Body of pancreas (tissue), 4 donors: ENCODE results near the gene PGPEP1. TPM values are rescaled to one million over a fixed set of nuclear protein-coding genes. Genes with fewer than 3 reads are reported as not detected.

Experiments
- ATAC-seq: fragments of 150-250 bp; one replicate; pipeline ENCODE4 v1.9.1; 2016
- DNase-seq, 4 donors: peaks; one replicate each; pipeline ENCODE4 v3.0.0-alpha.2; 2019
- H3K27ac ChIP-seq, 4 donors: fragments of 200-600 bp; sonication (generic); 1 replicate in 3 of 4; 2 replicates in 1 of 4; pipeline versions ENCODE4 v1.5.1 to v1.6.1; 2016 to 2019; ENCODE audit warnings: mild to moderate bottlenecking in 1 of 4, mixed read lengths in 1 of 4, moderate library complexity in 1 of 4
- H3K27me3 ChIP-seq, 2 donors: fragments of 200-600 bp; sonication (generic); one replicate each; pipeline ENCODE4 v1.6.0; 2016; ENCODE audit warnings: mild to moderate bottlenecking in 1 of 2
- H3K36me3 ChIP-seq, 2 donors: fragments of 200-600 bp; sonication (generic); replicated peaks in 1 of 2; 2 replicates each; pipeline ENCODE4 v1.5.1; 2016; ENCODE audit warnings: low read depth in 2 of 2; ENCODE audit not compliant: insufficient read depth in 1 of 2
- H3K4me1 ChIP-seq: fragments of 200-600 bp; sonication (generic); one replicate; pipeline ENCODE4 v1.6.0; 2016
- H3K4me3 ChIP-seq, 2 donors: fragments of 200-600 bp; sonication (generic); 1 replicate in 1 of 2; 2 replicates in 1 of 2; pipeline ENCODE4 v1.5.1; 2016 to 2019
- H3K9me3 ChIP-seq, 3 donors: fragments of 200-600 bp; sonication (generic); 1 replicate in 2 of 3; 2 replicates in 1 of 3; pipeline ENCODE4 v1.5.1; 2016
- CTCF ChIP-seq, 7 experiments: fragments of 450-650 bp in 4 of 7; fragments of 200-600 bp in 3 of 7; sonication (generic) in 3 of 7; IDR thresholded peaks; one replicate each; pipeline ENCODE4 v1.5.1; 2016 to 2019; ENCODE audit warnings: antibody characterized with exemption in 7 of 7
- POLR2A ChIP-seq, 3 donors: fragments of 450-650 bp; IDR thresholded peaks; one replicate each; pipeline ENCODE4 v1.6.1; 2016; ENCODE audit warnings: antibody characterized with exemption in 3 of 3, mild to moderate bottlenecking in 2 of 3
- WGBS, 2 donors: methylation state at CpG; one replicate each; pipeline ENCODE4 v1.1.5; 2017; 5-methylcytosine and 5-hydroxymethylcytosine counted together
- intact Hi-C: fragments of 100-400 bp; cut with DNase I; formaldehyde crosslinking; loops from one replicate; pipeline ENCODE4 v1.15.1; 2023
- total RNA-seq, 2 donors: library from RNA; depleted of rRNA; stranded (reverse); fragments of >200 nt; gene quantifications; one replicate each; pipeline ENCODE4 v1.1.0, GENCODE V29; 2016

Gene PGPEP1
- total RNA-seq, 2 donors from 2014 or later = 22.1 to 37.6 TPM

- no peak overlapping the region for H3K27ac ChIP-seq
- ATAC-seq = no peak
Measured at GRCh38 chr19:18297308-18297707, 43.1 kb upstream of the PGPEP1 start.

GRCh38 chr19:18298601-18299000 lies 41.8 kb upstream of the PGPEP1 start:
- H3K36me3 ChIP-seq = no peaks in the 10 kb centered on the region
- no peak overlapping the region for H3K4me3 ChIP-seq
- DNase-seq (no peak), ATAC-seq (no peak)
- intact Hi-C loops = no loop called here
- H3K9me3 ChIP-seq = no peaks in the 10 kb centered on the region
- WGBS, 2 donors = 72 to 74% methylated on average over 4 to 6 of the region's 6 CpGs
- peaks cover 16% of the 10 kb centered on the region for H3K4me1 ChIP-seq
- TF ChIP-seq CTCF (IDR thresholded peaks at IDR 0.05) (no peak), POLR2A (IDR thresholded peaks at IDR 0.05) (no peak)
- H3K27ac ChIP-seq = no peak overlapping the region
- no peaks in the 10 kb centered on the region for H3K27me3 ChIP-seq

More at GRCh38 chr19:18297308-18297707, 43.1 kb upstream of the PGPEP1 start:
- no peak for DNase-seq
- H3K27me3 ChIP-seq = no peaks in the 10 kb centered on the region
- no peak for TF ChIP-seq POLR2A (IDR thresholded peaks at IDR 0.05)
- TF ChIP-seq CTCF (IDR thresholded peaks at IDR 0.05) = no peak
- no peaks in the 10 kb centered on the region for H3K9me3 ChIP-seq
- no peak overlapping the region for H3K4me3 ChIP-seq
- 69 to 71% methylated on average over 4 of the region's 4 CpGs for WGBS, 2 donors
- H3K36me3 ChIP-seq = no peaks in the 10 kb centered on the region
- intact Hi-C loops = no loop called here
- peaks cover 24% of the 10 kb centered on the region for H3K4me1 ChIP-seq

- Histone ChIP-seq H3K27ac (no peak overlapping the region), H3K9me3 (no peaks in the 10 kb centered on the region), H3K27me3 (no peaks in the 10 kb centered on the region), H3K4me1 (peaks cover 24% of the 10 kb centered on the region), H3K4me3 (no peak overlapping the region), H3K36me3 (no peaks in the 10 kb centered on the region)
- ATAC-seq (no peak), DNase-seq (no peak)
- intact Hi-C loops = no loop called here
- TF ChIP-seq CTCF (IDR thresholded peaks at IDR 0.05) = no peak
- TF ChIP-seq POLR2A (IDR thresholded peaks at IDR 0.05) = no peak
- WGBS, 2 donors = 92 to 94% methylated on average over 8 of the region's 9 CpGs
Measured at GRCh38 chr19:18299654-18300053, 40.7 kb upstream of the PGPEP1 start.

- Histone ChIP-seq H3K36me3 (no peaks in the 10 kb centered on the region), H3K4me1 (peaks cover 33% of the 10 kb centered on the region), H3K27me3 (no peaks in the 10 kb centered on the region), H3K4me3 (no peak overlapping the region), H3K9me3 (no peaks in the 10 kb centered on the region), H3K27ac (peak overlapping the region in 2 of 4 donors; percentile 24 to 32)
- intact Hi-C loops = no loop called here
- 37 to 43% methylated on average over 5 to 17 of the region's 18 CpGs for WGBS, 2 donors
- ATAC-seq = peak; percentile 49
- peak; percentile 50 to 86 (median 56) for DNase-seq
- no peak for TF ChIP-seq POLR2A (IDR thresholded peaks at IDR 0.05)
- TF ChIP-seq CTCF (IDR thresholded peaks at IDR 0.05) = no peak
Measured at GRCh38 chr19:18300930-18301717, 39.3 kb upstream of the PGPEP1 start.

- 38 to 61% methylated on average over 4 of the region's 4 CpGs for WGBS, 2 donors
Measured at GRCh38 chr19:18301718-18302111, 38.7 kb upstream of the PGPEP1 start.

More at GRCh38 chr19:18301718-18302111, 38.7 kb upstream of the PGPEP1 start:
- H3K27ac ChIP-seq = no peak overlapping the region
- no peak overlapping the region for H3K4me3 ChIP-seq
- peaks cover 33% of the 10 kb centered on the region for H3K4me1 ChIP-seq
- TF ChIP-seq POLR2A (IDR thresholded peaks at IDR 0.05) (no peak), CTCF (IDR thresholded peaks at IDR 0.05) (no peak)
- no peaks in the 10 kb centered on the region for H3K36me3 ChIP-seq
- intact Hi-C loops = no loop called here
- DNase-seq (no peak), ATAC-seq (no peak)
- no peaks in the 10 kb centered on the region for H3K9me3 ChIP-seq
- H3K27me3 ChIP-seq = no peaks in the 10 kb centered on the region
